Hepatocyte (in vitro differentiated cells): Measurements from ENCODE around the gene RUNX1. TPM values are rescaled to one million over a fixed set of nuclear protein-coding genes. Genes with fewer than 3 reads are reported as not detected.

Experiments
- DNase-seq: peaks from one replicate; pipeline ENCODE4 v3.0.0-alpha.2; 2016; ENCODE audit warnings: low spot score
- H2AFZ ChIP-seq: fragments of 200-600 bp; sonication (generic); 2 replicates; pipeline ENCODE4 v1.6.0; 2016; ENCODE audit warnings: antibody characterized with exemption, mild to moderate bottlenecking
- H3K27ac ChIP-seq: fragments of 200-600 bp; sonication (generic); 2 replicates; pipeline ENCODE4 v1.5.1; 2016; ENCODE audit warnings: mild to moderate bottlenecking
- H3K27me3 ChIP-seq: fragments of 200-600 bp; sonication (generic); 2 replicates; pipeline ENCODE4 v1.6.1; 2016
- H3K36me3 ChIP-seq: fragments of 200-600 bp; sonication (generic); replicated peaks from 2 replicates; pipeline ENCODE4 v1.5.1; 2016; ENCODE audit warnings: low read depth; ENCODE audit not compliant: insufficient read depth
- H3K4me1 ChIP-seq: fragments of 200-600 bp; sonication (generic); 2 replicates; pipeline ENCODE4 v1.5.1; 2016; ENCODE audit warnings: mild to moderate bottlenecking, moderate library complexity; ENCODE audit not compliant: insufficient read depth
- H3K4me2 ChIP-seq: fragments of 200-600 bp; sonication (generic); 2 replicates; pipeline ENCODE4 v1.6.0; 2016
- H3K4me3 ChIP-seq: fragments of 200-600 bp; sonication (generic); 2 replicates; pipeline ENCODE4 v1.5.1; 2016; ENCODE audit warnings: mild to moderate bottlenecking
- H3K79me2 ChIP-seq: fragments of 200-600 bp; sonication (generic); 2 replicates; pipeline ENCODE4 v1.6.0; 2017; ENCODE audit warnings: mild to moderate bottlenecking
- H3K9me2 ChIP-seq: fragments of 200-600 bp; sonication (generic); replicated peaks from 2 replicates; pipeline ENCODE4 v1.6.0; 2017; ENCODE audit warnings: mild to moderate bottlenecking; ENCODE audit not compliant: insufficient read depth
- H3K9me3 ChIP-seq: fragments of 200-600 bp; sonication (generic); 2 replicates; pipeline ENCODE4 v1.5.1; 2016; ENCODE audit warnings: low read depth, mild to moderate bottlenecking
- H4K20me1 ChIP-seq: fragments of 200-600 bp; sonication (generic); 2 replicates; pipeline ENCODE4 v1.6.0; 2016; ENCODE audit warnings: mild to moderate bottlenecking; ENCODE audit not compliant: insufficient read depth, poor library complexity, severe bottlenecking
- CTCF ChIP-seq: fragments of 200-600 bp; sonication (generic); IDR thresholded peaks from 2 replicates; pipeline ENCODE4 v1.5.1; 2016; ENCODE audit warnings: antibody characterized with exemption, mild to moderate bottlenecking; ENCODE audit not compliant: poor library complexity
- EZH2 ChIP-seq: fragments of 200-600 bp; sonication (generic); IDR thresholded peaks from 2 replicates; pipeline ENCODE4 v1.6.1; 2016; ENCODE audit warnings: antibody characterized with exemption, mild to moderate bottlenecking, borderline replicate concordance
- EZH2phosphoT487 ChIP-seq: fragments of 200-600 bp; sonication (generic); IDR thresholded peaks from one replicate; pipeline ENCODE4 v1.6.1; 2018; ENCODE audit warnings: antibody characterized with exemption, mild to moderate bottlenecking, low read depth, moderate library complexity; ENCODE audit not compliant: unreplicated experiment, severe bottlenecking
- WGBS: methylation state at CpG from one replicate; pipeline ENCODE4 v1.1.6; 2016; ENCODE audit warnings: low lambda C conversion rate; ENCODE audit errors: missing lambda C conversion rate; 5-methylcytosine and 5-hydroxymethylcytosine counted together
- polyA plus RNA-seq: library from polyadenylated mRNA; unstranded; fragments of >200 nt; fragmentation: Nextera tagmentation; extraction: Ambion mirVana; gene quantifications from 2 replicates; pipeline ENCODE4 v1.2.1, GENCODE V29; 2016
- total RNA-seq: library from RNA; depleted of rRNA; stranded (reverse); fragments of >200 nt; gene quantifications from 2 replicates; pipeline ENCODE4 v1.2.3, GENCODE V29; 2014

The RUNX1 gene
- total and polyA plus RNA-seq, 2 experiments from 2014 or later, result 8.5 to 10.9 TPM

GRCh38 chr21:34933609-34934335 is 115.3 kb downstream of the RUNX1 start:
- DNase-seq, result no peak
- TF ChIP-seq CTCF (no peak), EZH2 (no peak), EZH2phosphoT487 (no peak)
- Histone ChIP-seq H3K9me3 (no peaks in the 10 kb centered on the region), H3K4me2 (no peak overlapping the region), H4K20me1 (no peaks in the 10 kb centered on the region), H3K4me1 (peaks cover 16% of the 10 kb centered on the region), H3K27ac (no peak overlapping the region), H3K79me2 (no peaks in the 10 kb centered on the region), H3K9me2 (no peaks in the 10 kb centered on the region), H2AFZ (no peak overlapping the region), H3K4me3 (no peak overlapping the region), H3K27me3 (no peaks in the 10 kb centered on the region), H3K36me3 (no peaks in the 10 kb centered on the region)
- 94% methylated on average over 3 of the region's 3 CpGs for WGBS

GRCh38 chr21:34932233-34932632 is 116.9 kb downstream of the RUNX1 start:
- no peak overlapping the region for H3K27ac ChIP-seq
- H3K27me3 ChIP-seq, result no peaks in the 10 kb centered on the region
- no peak overlapping the region for H3K4me3 ChIP-seq
- DNase-seq, result no peak
- H3K4me2 ChIP-seq, result no peak overlapping the region
- no peak for TF ChIP-seq EZH2phosphoT487
- TF ChIP-seq EZH2, result no peak
- no peak for TF ChIP-seq CTCF
- H3K79me2 ChIP-seq, result no peaks in the 10 kb centered on the region
- no peaks in the 10 kb centered on the region for H3K9me3 ChIP-seq
- no peaks in the 10 kb centered on the region for H3K36me3 ChIP-seq
- H3K9me2 ChIP-seq, result no peaks in the 10 kb centered on the region
- H2AFZ ChIP-seq, result no peak overlapping the region
- WGBS, result 94% methylated on average over 2 of the region's 2 CpGs
- H4K20me1 ChIP-seq, result no peaks in the 10 kb centered on the region
- peaks cover 16% of the 10 kb centered on the region for H3K4me1 ChIP-seq

GRCh38 chr21:34930971-34931370 is 118.1 kb downstream of the RUNX1 start:
- Histone ChIP-seq H3K4me2 (no peak overlapping the region), H3K4me1 (peaks cover 13% of the 10 kb centered on the region), H2AFZ (no peak overlapping the region), H3K27me3 (no peaks in the 10 kb centered on the region), H3K27ac (no peak overlapping the region), H3K4me3 (no peak overlapping the region), H3K79me2 (no peaks in the 10 kb centered on the region), H3K9me3 (no peaks in the 10 kb centered on the region), H3K9me2 (no peaks in the 10 kb centered on the region), H4K20me1 (no peaks in the 10 kb centered on the region), H3K36me3 (no peaks in the 10 kb centered on the region)
- no peak for DNase-seq
- TF ChIP-seq CTCF, result no peak
- no peak for TF ChIP-seq EZH2
- no peak for TF ChIP-seq EZH2phosphoT487
- WGBS, result 56% methylated on average over 3 of the region's 3 CpGs
